HEK293T (cell line): Measurements from ENCODE around the gene PALMD.

ENCODE experiments used
- ARNT ChIP-seq: fragments of 450-650 bp; IDR thresholded peaks from 2 replicates; pipeline ENCODE4 v1.6.1; 2017; ENCODE audit warnings: mild to moderate bottlenecking
- FOXK2 ChIP-seq: fragments of 450-650 bp; IDR thresholded peaks from 2 replicates; pipeline ENCODE4 v1.6.1; 2016; ENCODE audit warnings: mild to moderate bottlenecking
- HDGF ChIP-seq: fragments of 450-650 bp; IDR thresholded peaks from 2 replicates; pipeline ENCODE4 v1.6.1; 2017; ENCODE audit warnings: antibody characterized with exemption, borderline replicate concordance
- NFRKB ChIP-seq: fragments of 450-650 bp; IDR thresholded peaks from 2 replicates; pipeline ENCODE4 v1.6.1; 2016; ENCODE audit warnings: mild to moderate bottlenecking, moderate library complexity
- PKNOX1 ChIP-seq: fragments of 450-650 bp; IDR thresholded peaks from 2 replicates; pipeline ENCODE4 v1.6.1; 2016
- SP1 ChIP-seq: fragments of 450-650 bp; IDR thresholded peaks from 2 replicates; pipeline ENCODE4 v1.6.1; 2017
- SUZ12 ChIP-seq: fragments of 450-650 bp; IDR thresholded peaks from 2 replicates; pipeline ENCODE4 v1.6.1; 2016; ENCODE audit warnings: mild to moderate bottlenecking
- TARDBP ChIP-seq: fragments of 450-650 bp; IDR thresholded peaks from 2 replicates; pipeline ENCODE4 v1.6.1; 2016

GRCh38 chr1:99731384-99731783, 85.5 kb downstream of the PALMD start:
- TF ChIP-seq HDGF (no peak), ARNT (no peak), SP1 (no peak), FOXK2 (no peak), NFRKB (no peak), SUZ12 (no peak), PKNOX1 (no peak), TARDBP (no peak)
